Measurements from ENCODE around the gene MMS19. TPM values are rescaled to one million over a fixed set of nuclear protein-coding genes. Genes with fewer than 3 reads are reported as not detected.

Gene MMS19
- total RNA-seq, 4 donors from 2014 or later = 80.4 to 90.2 (median 88.4) TPM

DNA sequence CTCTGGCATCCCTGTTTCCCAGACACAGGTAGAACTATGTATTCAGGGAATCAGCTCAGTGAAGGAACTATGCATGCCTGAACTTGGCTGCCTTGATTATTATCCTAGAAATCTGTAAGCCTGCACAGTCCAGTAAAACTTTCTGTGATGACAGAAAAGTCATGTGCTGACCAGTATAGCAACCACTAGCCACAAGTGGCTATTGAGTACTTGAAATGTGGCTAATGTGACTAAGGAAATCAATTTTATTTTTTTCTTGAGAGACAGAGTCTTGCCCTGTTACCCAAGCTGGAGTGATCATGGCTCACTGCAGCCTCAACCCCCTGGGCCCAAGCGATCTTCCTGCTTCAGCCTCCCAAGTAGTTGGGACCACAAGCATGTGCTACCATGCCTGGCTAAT is 55.9 kb downstream of the MMS19 start:
- H3K4me3 ChIP-seq = no peak overlapping the region
- H3K36me3 ChIP-seq = peaks cover 0 to 49% (median 0%) of the 10 kb centered on the region in 3 donors
- TF ChIP-seq EP300 (IDR thresholded peaks at IDR 0.05) (no peak), POLR2A (IDR thresholded peaks at IDR 0.05) (no peak)
- TF ChIP-seq, protein P1, sequence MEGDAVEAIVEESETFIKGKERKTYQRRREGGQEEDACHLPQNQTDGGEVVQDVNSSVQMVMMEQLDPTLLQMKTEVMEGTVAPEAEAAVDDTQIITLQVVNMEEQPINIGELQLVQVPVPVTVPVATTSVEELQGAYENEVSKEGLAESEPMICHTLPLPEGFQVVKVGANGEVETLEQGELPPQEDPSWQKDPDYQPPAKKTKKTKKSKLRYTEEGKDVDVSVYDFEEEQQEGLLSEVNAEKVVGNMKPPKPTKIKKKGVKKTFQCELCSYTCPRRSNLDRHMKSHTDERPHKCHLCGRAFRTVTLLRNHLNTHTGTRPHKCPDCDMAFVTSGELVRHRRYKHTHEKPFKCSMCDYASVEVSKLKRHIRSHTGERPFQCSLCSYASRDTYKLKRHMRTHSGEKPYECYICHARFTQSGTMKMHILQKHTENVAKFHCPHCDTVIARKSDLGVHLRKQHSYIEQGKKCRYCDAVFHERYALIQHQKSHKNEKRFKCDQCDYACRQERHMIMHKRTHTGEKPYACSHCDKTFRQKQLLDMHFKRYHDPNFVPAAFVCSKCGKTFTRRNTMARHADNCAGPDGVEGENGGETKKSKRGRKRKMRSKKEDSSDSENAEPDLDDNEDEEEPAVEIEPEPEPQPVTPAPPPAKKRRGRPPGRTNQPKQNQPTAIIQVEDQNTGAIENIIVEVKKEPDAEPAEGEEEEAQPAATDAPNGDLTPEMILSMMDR (IDR thresholded peaks at IDR 0.05) = no peak
- no peak for DNase-seq (ENCODE audit: low spot score in 2 of 2)
- H3K27ac ChIP-seq = no peak overlapping the region
- peaks cover 0 to 25% (median 12%) of the 10 kb centered on the region in 4 donors for H3K4me1 ChIP-seq
- H3K9me3 ChIP-seq = no peaks in the 10 kb centered on the region
- no peaks in the 10 kb centered on the region for H3K27me3 ChIP-seq
- 87 to 94% methylated on average over 1 of the region's 1 CpG for WGBS, 2 donors

GRCh38 chr10:97435211-97435610 is 63.0 kb downstream of the MMS19 start:
- no peak for TF ChIP-seq EP300 (IDR thresholded peaks at IDR 0.05)
- TF ChIP-seq POLR2A (IDR thresholded peaks at IDR 0.05) = no peak
- TF ChIP-seq, protein P1 (IDR thresholded peaks at IDR 0.05) = no peak
- Histone ChIP-seq H3K36me3 (peaks cover 0 to 91% (median 19%) of the 10 kb centered on the region in 3 donors), H3K9me3 (no peaks in the 10 kb centered on the region), H3K4me1 (no peaks in the 10 kb centered on the region), H3K27me3 (no peaks in the 10 kb centered on the region), H3K4me3 (no peak overlapping the region), H3K27ac (no peak overlapping the region)
- WGBS, 2 donors = 93 to 96% methylated on average over 6 of the region's 6 CpGs
- no peak for DNase-seq (ENCODE audit: low spot score in 2 of 2)

GRCh38 chr10:97434557-97434956 is 63.7 kb downstream of the MMS19 start:
- peaks cover 0 to 90% (median 19%) of the 10 kb centered on the region in 3 donors for H3K36me3 ChIP-seq
- WGBS, 2 donors = 82 to 100% methylated on average over 1 of the region's 1 CpG

DNA sequence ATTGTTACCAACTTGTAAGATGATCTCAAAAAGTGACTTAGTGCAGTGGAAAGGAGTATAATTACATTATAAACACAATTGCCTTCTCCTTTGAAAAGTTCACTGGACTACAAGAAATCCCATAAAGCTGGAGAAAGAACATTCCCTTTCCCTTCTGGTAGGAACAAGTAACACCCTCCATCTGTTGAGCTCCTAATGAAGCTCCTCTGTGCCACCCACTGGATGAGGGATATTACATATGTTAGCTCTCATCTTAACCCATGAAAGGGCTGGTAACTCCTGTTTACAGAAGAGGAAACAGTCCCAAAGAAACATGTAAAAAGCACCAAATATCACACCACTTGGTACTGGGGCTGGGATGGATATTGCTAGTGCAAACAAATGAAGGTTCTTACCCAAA is 64.2 kb downstream of the MMS19 start:
- Histone ChIP-seq H3K36me3 (peaks cover 0 to 90% (median 19%) of the 10 kb centered on the region in 3 donors), H3K4me3 (no peak overlapping the region), H3K27ac (no peak overlapping the region), H3K4me1 (peaks cover 0 to 6% (median 0%) of the 10 kb centered on the region in 4 donors), H3K9me3 (no peaks in the 10 kb centered on the region), H3K27me3 (no peaks in the 10 kb centered on the region)
- no peak for TF ChIP-seq EP300 (IDR thresholded peaks at IDR 0.05)
- no peak for TF ChIP-seq POLR2A (IDR thresholded peaks at IDR 0.05)
- TF ChIP-seq, protein P1 (IDR thresholded peaks at IDR 0.05) = no peak
- no peak for DNase-seq (ENCODE audit: low spot score in 2 of 2)

More at GRCh38 chr10:97434557-97434956, 63.7 kb downstream of the MMS19 start:
- TF ChIP-seq EP300 (IDR thresholded peaks at IDR 0.05) = no peak
- TF ChIP-seq POLR2A (IDR thresholded peaks at IDR 0.05) = no peak
- TF ChIP-seq, protein P1 (IDR thresholded peaks at IDR 0.05) = no peak
- no peak for DNase-seq (ENCODE audit: low spot score in 2 of 2)
- no peak overlapping the region for H3K4me3 ChIP-seq
- H3K9me3 ChIP-seq = no peaks in the 10 kb centered on the region
- no peaks in the 10 kb centered on the region for H3K27me3 ChIP-seq
- H3K27ac ChIP-seq = no peak overlapping the region
- H3K4me1 ChIP-seq = peaks cover 0 to 2% (median 0%) of the 10 kb centered on the region in 4 donors

GRCh38 chr10:97428572-97428981 is 69.6 kb downstream of the MMS19 start:
- DNase-seq (ENCODE audit: low spot score in 2 of 2) = no peak
- H3K27ac ChIP-seq = peak overlapping the region in 2 of 4 donors; percentile 41 to 46
- H3K27me3 ChIP-seq = no peaks in the 10 kb centered on the region
- H3K9me3 ChIP-seq = no peaks in the 10 kb centered on the region
- H3K4me3 ChIP-seq = no peak overlapping the region
- TF ChIP-seq, protein P1 (IDR thresholded peaks at IDR 0.05) = no peak
- TF ChIP-seq EP300 (IDR thresholded peaks at IDR 0.05) (no peak), POLR2A (IDR thresholded peaks at IDR 0.05) (no peak)
- peaks cover 0 to 35% (median 13%) of the 10 kb centered on the region in 3 donors for H3K36me3 ChIP-seq
- peaks cover 4 to 31% (median 22%) of the 10 kb centered on the region in 4 donors for H3K4me1 ChIP-seq
- 54 to 64% methylated on average over 4 of the region's 4 CpGs for WGBS, 2 donors
